NT2/D1 (cell line): ENCODE measurements around the gene TTC13.

Experiments used
- DNase-seq: peaks from one replicate; pipeline ENCODE4 v3.0.0-alpha.2; 2011; ENCODE audit warnings: low read depth, low spot score
- H3K27me3 ChIP-seq: 2 replicates; pipeline ENCODE4 v1.6.0; 2011; ENCODE audit warnings: mild to moderate bottlenecking; ENCODE audit not compliant: insufficient read length, insufficient read depth
- H3K36me3 ChIP-seq: 2 replicates; pipeline ENCODE4 v1.6.1; 2011; ENCODE audit warnings: mild to moderate bottlenecking, low read length, mixed read lengths; ENCODE audit not compliant: insufficient read depth, insufficient read length
- H3K4me1 ChIP-seq: 2 replicates; pipeline ENCODE4 v1.5.1; 2011; ENCODE audit not compliant: insufficient read depth, insufficient read length
- H3K4me3 ChIP-seq: 2 replicates; pipeline ENCODE4 v1.5.1; 2011; ENCODE audit warnings: low read depth; ENCODE audit not compliant: insufficient read length
- H3K9ac ChIP-seq: 2 replicates; pipeline ENCODE4 v1.6.0; 2011; ENCODE audit warnings: low read depth; ENCODE audit not compliant: insufficient read length
- H3K9me3 ChIP-seq: 2 replicates; pipeline ENCODE4 v1.5.1; 2011; ENCODE audit warnings: mild to moderate bottlenecking, low read length; ENCODE audit not compliant: insufficient read depth
- SUZ12 ChIP-seq: IDR thresholded peaks from 2 replicates; pipeline ENCODE4 v1.6.1; 2011; ENCODE audit not compliant: insufficient read length, insufficient read depth; ENCODE audit errors: extremely low read depth
- YY1 ChIP-seq: IDR thresholded peaks from 2 replicates; pipeline ENCODE4 v1.6.1; 2011; ENCODE audit not compliant: insufficient read length, insufficient read depth
- ZNF274 ChIP-seq: IDR thresholded peaks from 2 replicates; pipeline ENCODE4 v1.6.1; 2011; ENCODE audit warnings: mild to moderate bottlenecking, low read depth, low read length

The TTC13 gene

GRCh38 chr1:230883967-230884366 is 94.7 kb downstream of the TTC13 start:
- Histone ChIP-seq H3K9me3 (peaks cover 19% of the 10 kb centered on the region; the same call in 1 of the 2 replicates), H3K4me1 (no peaks in the 10 kb centered on the region), H3K27me3 (no peaks in the 10 kb centered on the region), H3K9ac (no peak overlapping the region), H3K36me3 (no peaks in the 10 kb centered on the region), H3K4me3 (no peak overlapping the region)
- DNase-seq, result no peak
- TF ChIP-seq ZNF274 (no peak), SUZ12 (no peak), YY1 (no peak)

GRCh38 chr1:230879778-230880177 is 98.9 kb downstream of the TTC13 start:
- no peaks in the 10 kb centered on the region for H3K27me3 ChIP-seq

GRCh38 chr1:230878591-230878990 is 100.1 kb downstream of the TTC13 start:
- Histone ChIP-seq H3K9ac (no peak overlapping the region), H3K4me1 (peaks cover 5% of the 10 kb centered on the region), H3K9me3 (no peaks in the 10 kb centered on the region), H3K36me3 (no peaks in the 10 kb centered on the region), H3K4me3 (no peak overlapping the region), H3K27me3 (no peaks in the 10 kb centered on the region)
- TF ChIP-seq ZNF274, result no peak
- TF ChIP-seq SUZ12, result no peak
- TF ChIP-seq YY1, result no peak
- no peak for DNase-seq

More at GRCh38 chr1:230879778-230880177, 98.9 kb downstream of the TTC13 start:
- H3K4me3 ChIP-seq, result no peak overlapping the region
- H3K4me1 ChIP-seq, result peaks cover 5% of the 10 kb centered on the region
- peaks cover 8% of the 10 kb centered on the region; the same call in 1 of the 2 replicates for H3K9me3 ChIP-seq
- TF ChIP-seq YY1 (no peak), SUZ12 (no peak), ZNF274 (no peak)
- no peaks in the 10 kb centered on the region for H3K36me3 ChIP-seq
- DNase-seq, result no peak
- H3K9ac ChIP-seq, result no peak overlapping the region

GRCh38 chr1:230877924-230878590 is 100.6 kb downstream of the TTC13 start:
- no peak for TF ChIP-seq ZNF274
- TF ChIP-seq YY1, result no peak
- Histone ChIP-seq H3K27me3 (no peaks in the 10 kb centered on the region), H3K9me3 (no peaks in the 10 kb centered on the region), H3K9ac (no peak overlapping the region), H3K4me3 (no peak overlapping the region), H3K4me1 (peaks cover 5% of the 10 kb centered on the region), H3K36me3 (no peaks in the 10 kb centered on the region)
- no peak for DNase-seq

- H3K36me3 ChIP-seq, result no peaks in the 10 kb centered on the region
- H3K4me3 ChIP-seq, result no peak overlapping the region
- no peak overlapping the region for H3K9ac ChIP-seq
- no peaks in the 10 kb centered on the region for H3K9me3 ChIP-seq
- no peak for DNase-seq
- peaks cover 5% of the 10 kb centered on the region for H3K4me1 ChIP-seq
- H3K27me3 ChIP-seq, result no peaks in the 10 kb centered on the region
- TF ChIP-seq ZNF274, result no peak
- no peak for TF ChIP-seq SUZ12
- TF ChIP-seq YY1, result no peak
These were observed 101.3 kb downstream of the TTC13 start for GRCh38 chr1:230877146-230877923.

- DNase-seq, result no peak
- Histone ChIP-seq H3K9me3 (no peaks in the 10 kb centered on the region), H3K36me3 (no peaks in the 10 kb centered on the region), H3K9ac (no peak overlapping the region), H3K4me3 (no peak overlapping the region), H3K27me3 (no peaks in the 10 kb centered on the region), H3K4me1 (peaks cover 5% of the 10 kb centered on the region)
- TF ChIP-seq SUZ12 (no peak), ZNF274 (no peak), YY1 (no peak)
These were observed 102.0 kb downstream of the TTC13 start for GRCh38 chr1:230876660-230877059.

GRCh38 chr1:230875370-230875769 is 103.3 kb downstream of the TTC13 start:
- H3K4me3 ChIP-seq, result no peak overlapping the region
- no peak overlapping the region for H3K9ac ChIP-seq
- no peak for DNase-seq
- TF ChIP-seq SUZ12, result no peak
- TF ChIP-seq YY1, result no peak
- no peak for TF ChIP-seq ZNF274
- H3K4me1 ChIP-seq, result peaks cover 5% of the 10 kb centered on the region
- H3K36me3 ChIP-seq, result no peaks in the 10 kb centered on the region
- H3K9me3 ChIP-seq, result no peaks in the 10 kb centered on the region
- H3K27me3 ChIP-seq, result no peaks in the 10 kb centered on the region
